AG04449 (cell line): Measurements from ENCODE around the gene ASXL2.

Experiments used
- CTCF ChIA-PET: fragments of 350-600 bp; formaldehyde crosslinking; extraction: SDS; loops from one replicate; lab custom pipeline; 2021; ENCODE audit warnings: antibody characterized with exemption; lab: Yijun Ruan, JAX
- POLR2A ChIA-PET: fragments of 400-600, 350-600 bp; formaldehyde crosslinking; extraction: SDS; loops from one replicate; lab custom pipeline; 2020; ENCODE audit warnings: antibody characterized with exemption, inconsistent platforms; lab: Yijun Ruan, JAX
- DNase-seq: peaks from one replicate; pipeline ENCODE4 v3.0.0-alpha.2; 2010; ENCODE audit warnings: low read depth, low spot score
- H3K4me3 ChIP-seq: 2 replicates; pipeline ENCODE4 v1.5.1; 2011; ENCODE audit warnings: low read depth, mild to moderate bottlenecking, control low read depth, low read length
- TF ChIP-seq, protein P1 (sequence below): IDR thresholded peaks from one replicate; pipeline ENCODE4 v1.5.1; 2011; ENCODE audit warnings: mild to moderate bottlenecking, moderate library complexity, low read length, control low read depth, inconsistent platforms; ENCODE audit not compliant: insufficient read depth; ENCODE audit errors: missing control alignments

Gene ASXL2

DNA sequence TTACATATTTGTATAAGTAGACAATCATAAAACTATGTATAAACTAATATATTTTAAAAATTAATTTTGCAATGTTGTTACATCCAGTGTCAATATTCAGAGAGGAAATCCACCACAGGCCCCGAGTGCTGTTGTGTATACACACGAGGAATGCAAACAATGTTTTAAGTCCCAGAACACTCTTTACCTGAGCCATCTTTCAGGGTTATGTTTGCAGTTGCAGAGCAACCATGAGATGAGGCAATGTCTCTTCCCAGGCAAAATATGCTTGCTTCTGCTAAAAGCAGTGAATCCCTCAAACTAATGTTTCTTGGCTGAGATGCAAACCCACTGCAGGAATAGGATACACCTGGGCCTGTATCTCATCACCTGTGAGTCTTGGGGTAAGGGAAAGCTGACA, 91.3 kb downstream of the ASXL2 start:
- TF ChIP-seq, protein P1, sequence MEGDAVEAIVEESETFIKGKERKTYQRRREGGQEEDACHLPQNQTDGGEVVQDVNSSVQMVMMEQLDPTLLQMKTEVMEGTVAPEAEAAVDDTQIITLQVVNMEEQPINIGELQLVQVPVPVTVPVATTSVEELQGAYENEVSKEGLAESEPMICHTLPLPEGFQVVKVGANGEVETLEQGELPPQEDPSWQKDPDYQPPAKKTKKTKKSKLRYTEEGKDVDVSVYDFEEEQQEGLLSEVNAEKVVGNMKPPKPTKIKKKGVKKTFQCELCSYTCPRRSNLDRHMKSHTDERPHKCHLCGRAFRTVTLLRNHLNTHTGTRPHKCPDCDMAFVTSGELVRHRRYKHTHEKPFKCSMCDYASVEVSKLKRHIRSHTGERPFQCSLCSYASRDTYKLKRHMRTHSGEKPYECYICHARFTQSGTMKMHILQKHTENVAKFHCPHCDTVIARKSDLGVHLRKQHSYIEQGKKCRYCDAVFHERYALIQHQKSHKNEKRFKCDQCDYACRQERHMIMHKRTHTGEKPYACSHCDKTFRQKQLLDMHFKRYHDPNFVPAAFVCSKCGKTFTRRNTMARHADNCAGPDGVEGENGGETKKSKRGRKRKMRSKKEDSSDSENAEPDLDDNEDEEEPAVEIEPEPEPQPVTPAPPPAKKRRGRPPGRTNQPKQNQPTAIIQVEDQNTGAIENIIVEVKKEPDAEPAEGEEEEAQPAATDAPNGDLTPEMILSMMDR: no peak
- CTCF ChIA-PET: no interaction called here
- no peak for DNase-seq
- POLR2A ChIA-PET: no interaction called here
- no peak overlapping the region for H3K4me3 ChIP-seq

DNA sequence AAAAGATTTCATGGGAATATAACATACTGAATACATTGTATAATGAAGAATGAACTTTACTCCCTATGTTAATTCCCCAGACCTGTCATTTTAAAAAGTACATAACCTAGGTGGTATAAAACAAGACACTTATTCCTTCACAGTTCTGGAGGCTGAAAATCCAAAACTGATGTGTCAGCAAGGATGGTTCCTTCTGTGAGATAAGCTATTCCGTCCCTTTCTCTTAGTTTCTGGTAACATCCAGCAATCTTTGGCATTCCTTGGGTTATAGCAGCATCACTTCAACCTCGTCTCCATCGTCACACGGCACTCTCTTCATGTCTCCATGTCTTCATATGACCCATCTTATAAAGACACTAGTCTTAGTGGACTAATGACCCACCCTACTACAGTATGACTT, 93.9 kb downstream of the ASXL2 start:
- H3K4me3 ChIP-seq: no peak overlapping the region
- ChIA-PET POLR2A (no interaction called here), CTCF (interaction anchor here (1.0 kb wide), 1 partner anchor 16 kb away, joined by 3 read pairs; no protein-coding TSS in a partner anchor)
- no peak for DNase-seq
- TF ChIP-seq, protein P1: no peak

DNA sequence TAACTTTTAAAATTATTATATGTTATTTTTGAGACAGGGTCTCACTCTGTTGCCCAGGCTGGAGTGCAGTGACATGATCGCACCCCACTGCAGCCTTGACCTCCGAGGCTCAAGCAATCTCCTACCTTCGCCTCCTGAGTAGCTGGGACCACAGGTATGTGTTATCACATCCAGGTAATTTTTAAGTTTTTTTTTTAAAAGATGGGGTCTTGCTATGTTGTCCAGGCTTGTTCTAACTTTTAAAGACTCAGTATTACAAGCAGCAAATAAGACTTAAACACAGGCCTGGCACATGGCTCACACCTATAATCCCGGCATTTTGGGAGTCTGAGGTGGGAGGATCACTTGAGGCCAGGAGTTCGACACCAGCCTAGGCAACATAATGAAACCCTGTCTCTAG, 101.2 kb downstream of the ASXL2 start:
- POLR2A ChIA-PET: no interaction called here
- H3K4me3 ChIP-seq: no peak overlapping the region
- CTCF ChIA-PET: interaction anchor here (0.8 to 1.4 kb wide), 2 partner anchors 13 to 74 kb away, joined by 3 to 4 read pairs; no protein-coding TSS in a partner anchor
- DNase-seq: no peak
- TF ChIP-seq, protein P1: no peak

DNA sequence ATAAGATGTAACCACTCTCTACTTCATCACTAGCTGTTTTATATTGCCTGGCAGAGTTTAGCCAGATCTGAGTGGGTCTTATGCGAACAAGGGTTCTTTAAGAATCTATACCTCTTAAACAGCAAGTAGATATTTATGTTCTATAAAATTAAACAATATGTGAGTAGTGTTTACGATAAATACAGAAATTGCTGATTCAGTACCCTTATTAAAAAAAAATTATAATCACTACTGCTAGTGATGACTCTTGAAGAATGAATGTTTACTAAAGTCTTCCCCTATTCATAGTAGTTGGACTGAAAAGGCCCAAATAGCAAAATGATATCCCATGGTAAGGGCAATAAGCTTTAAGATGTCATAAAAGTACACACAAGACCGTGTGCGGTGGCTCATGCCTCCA, 106.2 kb downstream of the ASXL2 start:
- POLR2A ChIA-PET: no interaction called here
- no peak for DNase-seq
- TF ChIP-seq, protein P1: no peak
- CTCF ChIA-PET: no interaction called here
- H3K4me3 ChIP-seq: no peak overlapping the region

DNA sequence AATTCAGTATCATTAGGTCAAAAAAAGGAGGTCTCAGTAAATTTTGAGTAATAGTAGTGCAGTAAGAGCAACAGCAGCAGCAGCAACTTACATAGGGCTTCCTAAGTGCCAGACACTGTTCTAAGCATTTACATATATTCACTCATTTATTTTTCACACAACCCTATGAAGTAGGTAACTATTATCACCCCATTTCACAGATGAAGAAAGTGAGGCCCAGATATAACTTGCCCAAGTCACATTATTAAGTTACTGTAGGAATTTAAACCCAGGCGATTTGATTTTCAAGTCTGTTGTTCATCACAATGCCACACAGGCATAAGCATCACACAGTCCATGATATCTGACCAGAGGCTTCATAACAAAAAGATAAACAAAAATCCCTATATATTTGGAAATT, 114.7 kb downstream of the ASXL2 start:
- ChIA-PET POLR2A (no interaction called here), CTCF (interaction anchor here (0.7 kb wide), 1 partner anchor 13 kb away, joined by 3 read pairs; no protein-coding TSS in a partner anchor)
- TF ChIP-seq, protein P1: no peak
- DNase-seq: no peak
- H3K4me3 ChIP-seq: no peak overlapping the region

DNA sequence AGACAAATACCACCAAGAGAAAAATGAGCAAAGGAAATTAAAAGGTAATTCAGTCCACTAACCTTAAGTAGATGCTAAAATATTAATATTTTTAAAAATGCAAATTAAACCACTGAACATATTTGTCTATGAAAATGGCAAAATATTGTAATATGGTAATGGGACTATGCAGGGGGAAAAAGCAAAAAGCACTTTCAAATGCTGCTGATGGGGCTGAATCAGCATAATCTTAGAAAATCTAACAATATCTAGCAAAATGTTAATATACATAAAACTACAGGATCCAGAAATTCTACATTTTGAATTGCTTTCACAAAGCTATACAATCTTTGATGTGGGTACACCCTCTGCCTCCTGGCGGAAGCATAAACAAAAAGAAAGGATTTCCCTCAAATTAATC, 118.0 kb downstream of the ASXL2 start:
- no peak for DNase-seq
- H3K4me3 ChIP-seq: no peak overlapping the region
- TF ChIP-seq, protein P1: no peak
- ChIA-PET POLR2A (no interaction called here), CTCF (no interaction called here)
